ENCODE measurements around the gene KCNT1.

KCNT1 gene

DNA sequence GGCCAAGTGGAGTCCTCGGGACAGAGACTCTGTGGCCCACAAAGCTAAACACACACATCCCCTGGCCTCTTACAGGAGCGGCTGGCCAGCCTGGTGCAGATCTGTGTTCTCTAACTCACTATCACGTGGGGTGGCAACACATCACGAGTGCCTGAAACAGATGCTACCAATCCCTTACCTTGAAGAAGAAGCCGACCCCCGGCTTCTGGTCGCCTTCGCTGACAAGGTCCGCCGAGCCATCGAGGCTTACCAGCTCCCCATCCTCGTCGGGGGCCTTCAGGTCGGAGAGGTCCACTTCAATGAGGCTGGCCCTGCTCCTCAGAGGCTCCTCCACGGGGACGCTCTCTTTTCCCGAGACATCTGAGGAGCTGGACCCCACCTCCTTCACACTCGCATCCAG, 118.7 kb downstream of the KCNT1 start:
- H3K4me3 ChIP-seq (ENCODE audit: low read length): no peak overlapping the region
- no peaks in the 10 kb centered on the region for H3K4me1 ChIP-seq (ENCODE audit: control insufficient read depth, low read length)
- H3K36me3 ChIP-seq (ENCODE audit: control insufficient read depth, low read length): peaks cover 46% of the 10 kb centered on the region
- H3F3A ChIP-seq (ENCODE audit: control insufficient read depth, insufficient read depth): no peaks in the 10 kb centered on the region
- H3K27me3 ChIP-seq (ENCODE audit: control insufficient read depth, low read length): no peaks in the 10 kb centered on the region
- H3K9me3 ChIP-seq (ENCODE audit: control insufficient read depth, insufficient read depth, low read length): no peaks in the 10 kb centered on the region
- no peak overlapping the region for H3K27ac ChIP-seq (ENCODE audit: low read depth, low read length)
- TF ChIP-seq EZH2phosphoT487 (IDR thresholded peaks at IDR 0.05; ENCODE audit: borderline replicate concordance, low read length): no peak
- TF ChIP-seq, protein P1, sequence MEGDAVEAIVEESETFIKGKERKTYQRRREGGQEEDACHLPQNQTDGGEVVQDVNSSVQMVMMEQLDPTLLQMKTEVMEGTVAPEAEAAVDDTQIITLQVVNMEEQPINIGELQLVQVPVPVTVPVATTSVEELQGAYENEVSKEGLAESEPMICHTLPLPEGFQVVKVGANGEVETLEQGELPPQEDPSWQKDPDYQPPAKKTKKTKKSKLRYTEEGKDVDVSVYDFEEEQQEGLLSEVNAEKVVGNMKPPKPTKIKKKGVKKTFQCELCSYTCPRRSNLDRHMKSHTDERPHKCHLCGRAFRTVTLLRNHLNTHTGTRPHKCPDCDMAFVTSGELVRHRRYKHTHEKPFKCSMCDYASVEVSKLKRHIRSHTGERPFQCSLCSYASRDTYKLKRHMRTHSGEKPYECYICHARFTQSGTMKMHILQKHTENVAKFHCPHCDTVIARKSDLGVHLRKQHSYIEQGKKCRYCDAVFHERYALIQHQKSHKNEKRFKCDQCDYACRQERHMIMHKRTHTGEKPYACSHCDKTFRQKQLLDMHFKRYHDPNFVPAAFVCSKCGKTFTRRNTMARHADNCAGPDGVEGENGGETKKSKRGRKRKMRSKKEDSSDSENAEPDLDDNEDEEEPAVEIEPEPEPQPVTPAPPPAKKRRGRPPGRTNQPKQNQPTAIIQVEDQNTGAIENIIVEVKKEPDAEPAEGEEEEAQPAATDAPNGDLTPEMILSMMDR (IDR thresholded peaks at IDR 0.05; ENCODE audit: low read depth, low read length, poor library complexity, severe bottlenecking): no peak
- H3K4me2 ChIP-seq (ENCODE audit: low read length): no peak overlapping the region
- no peaks in the 10 kb centered on the region for H3K9me2 ChIP-seq (replicated peaks; ENCODE audit: control insufficient read depth, low read length)
- no peaks in the 10 kb centered on the region for H3K79me2 ChIP-seq (ENCODE audit: control insufficient read depth, low read length)
- H4K20me1 ChIP-seq (ENCODE audit: control insufficient read depth, insufficient read depth, low read depth, low read length): no peaks in the 10 kb centered on the region

DNA sequence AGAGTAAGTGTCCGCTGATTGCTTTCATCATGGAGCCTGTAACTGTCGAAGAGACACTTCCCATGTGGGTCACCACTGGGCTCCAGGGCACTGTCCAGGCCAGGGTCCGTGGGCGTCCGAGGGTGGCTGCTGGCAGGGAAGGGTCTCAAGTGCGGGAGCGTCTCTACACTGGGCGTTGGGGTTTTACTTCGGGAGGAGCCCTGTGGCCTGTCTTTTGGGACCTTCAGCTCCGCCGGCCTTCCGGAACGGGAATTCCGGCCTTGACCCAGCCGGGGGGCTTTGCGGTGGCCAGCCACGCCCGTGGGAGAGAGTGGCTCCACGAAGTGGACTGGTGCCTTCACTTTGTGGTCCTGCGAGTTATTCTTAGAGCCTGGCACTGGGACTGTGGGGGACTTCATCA, 119.1 kb downstream of the KCNT1 start:
- Histone ChIP-seq H3F3A (ENCODE audit: control insufficient read depth, insufficient read depth) (no peaks in the 10 kb centered on the region), H3K9me3 (ENCODE audit: control insufficient read depth, insufficient read depth, low read length) (no peaks in the 10 kb centered on the region), H3K9me2 (replicated peaks; ENCODE audit: control insufficient read depth, low read length) (no peaks in the 10 kb centered on the region), H3K4me1 (ENCODE audit: control insufficient read depth, low read length) (no peaks in the 10 kb centered on the region), H3K4me3 (ENCODE audit: low read length) (no peak overlapping the region), H3K36me3 (ENCODE audit: control insufficient read depth, low read length) (peaks cover 46% of the 10 kb centered on the region), H4K20me1 (ENCODE audit: control insufficient read depth, insufficient read depth, low read depth, low read length) (no peaks in the 10 kb centered on the region), H3K79me2 (ENCODE audit: control insufficient read depth, low read length) (no peaks in the 10 kb centered on the region), H3K27ac (ENCODE audit: low read depth, low read length) (no peak overlapping the region), H3K4me2 (ENCODE audit: low read length) (no peak overlapping the region), H3K27me3 (ENCODE audit: control insufficient read depth, low read length) (no peaks in the 10 kb centered on the region)
- TF ChIP-seq, protein P1 (IDR thresholded peaks at IDR 0.05; ENCODE audit: low read depth, low read length, poor library complexity, severe bottlenecking): no peak
- no peak for TF ChIP-seq EZH2phosphoT487 (IDR thresholded peaks at IDR 0.05; ENCODE audit: borderline replicate concordance, low read length)

DNA sequence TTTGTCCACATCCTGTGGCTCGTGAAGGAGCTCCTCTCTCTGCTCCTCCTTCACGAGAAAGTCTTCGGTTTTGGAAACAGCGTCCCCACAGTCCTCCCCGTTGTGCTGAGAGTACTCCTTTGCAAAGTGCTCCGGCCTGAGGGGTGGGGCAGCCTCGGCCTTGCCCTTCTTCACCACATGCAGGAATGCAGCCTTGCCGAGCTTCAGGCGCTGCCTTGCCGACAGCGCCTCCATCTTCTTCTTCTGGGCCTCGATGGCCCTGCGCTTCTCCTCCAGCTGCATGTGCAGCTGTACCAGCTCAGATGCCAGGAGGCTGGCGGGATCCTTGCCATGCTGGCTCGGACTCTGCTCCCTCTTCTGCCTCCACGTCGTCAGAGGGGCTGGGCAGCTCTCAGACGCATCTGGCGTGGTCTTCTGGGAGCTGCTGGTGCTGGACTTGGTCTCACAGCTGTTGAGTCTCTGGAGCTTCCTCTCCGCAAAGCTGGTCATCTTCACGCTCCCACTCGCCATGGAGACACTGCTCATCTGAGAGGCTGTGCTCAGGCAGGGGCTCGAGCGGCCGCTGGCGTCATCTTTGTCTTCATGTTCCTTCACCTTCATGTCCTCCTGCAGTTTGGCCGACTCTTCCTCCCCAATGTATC, 119.9 kb downstream of the KCNT1 start:
- H3K9me2 ChIP-seq (replicated peaks; ENCODE audit: control insufficient read depth, low read length): no peaks in the 10 kb centered on the region
- no peaks in the 10 kb centered on the region for H4K20me1 ChIP-seq (ENCODE audit: control insufficient read depth, insufficient read depth, low read depth, low read length)
- TF ChIP-seq EZH2phosphoT487 (IDR thresholded peaks at IDR 0.05; ENCODE audit: borderline replicate concordance, low read length): no peak
- TF ChIP-seq, protein P1 (IDR thresholded peaks at IDR 0.05; ENCODE audit: low read depth, low read length, poor library complexity, severe bottlenecking): no peak
- H3K4me3 ChIP-seq (ENCODE audit: low read length): no peak overlapping the region
- no peak overlapping the region for H3K4me2 ChIP-seq (ENCODE audit: low read length)
- H3K4me1 ChIP-seq (ENCODE audit: control insufficient read depth, low read length): no peaks in the 10 kb centered on the region
- no peaks in the 10 kb centered on the region for H3K9me3 ChIP-seq (ENCODE audit: control insufficient read depth, insufficient read depth, low read length)
- no peak overlapping the region for H3K27ac ChIP-seq (ENCODE audit: low read depth, low read length)
- H3K27me3 ChIP-seq (ENCODE audit: control insufficient read depth, low read length): no peaks in the 10 kb centered on the region
- H3K36me3 ChIP-seq (ENCODE audit: control insufficient read depth, low read length): peaks cover 42% of the 10 kb centered on the region
- H3F3A ChIP-seq (ENCODE audit: control insufficient read depth, insufficient read depth): no peaks in the 10 kb centered on the region
- H3K79me2 ChIP-seq (ENCODE audit: control insufficient read depth, low read length): no peaks in the 10 kb centered on the region

Data from DOHH2 (cell line).